ENCODE measurements around the gene TRABD2A.
"Not testable (repeated sequence)": the region's sequence is repeated elsewhere in the genome, so short reads cannot be mapped to it uniquely, and the experiment has no call there.

The TRABD2A gene

GRCh38 chr2:84788498-84788897 lies 92.4 kb downstream of the TRABD2A start:
- H3K4me3 ChIP-seq (ENCODE audit: low read length), result no peak overlapping the region
- no peaks in the 10 kb centered on the region for H3K36me3 ChIP-seq (ENCODE audit: control insufficient read depth, insufficient read depth, low read length)
- no peak overlapping the region for H3K9ac ChIP-seq (ENCODE audit: low read length)
- H3K27ac ChIP-seq (ENCODE audit: low read depth, low read length), result no peak overlapping the region
- H3K4me1 ChIP-seq (ENCODE audit: control insufficient read depth, insufficient read depth, low read length), result no peaks in the 10 kb centered on the region
- no peaks in the 10 kb centered on the region for H3K27me3 ChIP-seq (ENCODE audit: control insufficient read depth, insufficient read depth, low read length)

- Histone ChIP-seq H3K4me1 (ENCODE audit: control insufficient read depth, insufficient read depth, low read length) (no peaks in the 10 kb centered on the region), H3K4me3 (ENCODE audit: low read length) (no peak overlapping the region), H3K27ac (ENCODE audit: low read depth, low read length) (no peak overlapping the region), H3K27me3 (ENCODE audit: control insufficient read depth, insufficient read depth, low read length) (no peaks in the 10 kb centered on the region), H3K36me3 (ENCODE audit: control insufficient read depth, insufficient read depth, low read length) (no peaks in the 10 kb centered on the region), H3K9ac (ENCODE audit: low read length) (no peak overlapping the region)
Measured at GRCh38 chr2:84788027-84788426, 92.9 kb downstream of the TRABD2A start.

DNA sequence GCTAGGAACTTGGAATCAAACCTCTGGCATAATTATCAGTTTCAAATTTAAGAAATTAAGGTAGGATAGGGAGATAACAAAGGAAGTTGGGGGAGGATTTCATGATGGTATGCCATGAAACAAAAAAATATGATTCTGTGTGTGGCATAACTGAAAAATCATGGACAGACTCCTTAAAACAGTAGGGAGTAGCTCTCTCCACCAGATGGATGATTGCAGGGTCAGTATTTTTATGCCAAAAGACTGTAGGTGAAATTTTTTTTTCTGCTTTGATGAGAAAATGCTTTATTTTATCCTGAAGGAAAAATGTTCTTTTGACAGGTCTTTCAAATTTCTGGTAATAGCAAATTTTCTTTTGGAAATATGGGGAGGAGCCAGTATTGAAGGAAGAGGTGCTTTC lies 94.3 kb downstream of the TRABD2A start:
- no peaks in the 10 kb centered on the region for H3K36me3 ChIP-seq (ENCODE audit: control insufficient read depth, insufficient read depth, low read length)
- no peaks in the 10 kb centered on the region for H3K4me1 ChIP-seq (ENCODE audit: control insufficient read depth, insufficient read depth, low read length)
- no peak overlapping the region for H3K4me3 ChIP-seq (ENCODE audit: low read length)
- H3K27me3 ChIP-seq (ENCODE audit: control insufficient read depth, insufficient read depth, low read length), result no peaks in the 10 kb centered on the region
- no peak overlapping the region for H3K9ac ChIP-seq (ENCODE audit: low read length)
- no peak overlapping the region for H3K27ac ChIP-seq (ENCODE audit: low read depth, low read length)

DNA sequence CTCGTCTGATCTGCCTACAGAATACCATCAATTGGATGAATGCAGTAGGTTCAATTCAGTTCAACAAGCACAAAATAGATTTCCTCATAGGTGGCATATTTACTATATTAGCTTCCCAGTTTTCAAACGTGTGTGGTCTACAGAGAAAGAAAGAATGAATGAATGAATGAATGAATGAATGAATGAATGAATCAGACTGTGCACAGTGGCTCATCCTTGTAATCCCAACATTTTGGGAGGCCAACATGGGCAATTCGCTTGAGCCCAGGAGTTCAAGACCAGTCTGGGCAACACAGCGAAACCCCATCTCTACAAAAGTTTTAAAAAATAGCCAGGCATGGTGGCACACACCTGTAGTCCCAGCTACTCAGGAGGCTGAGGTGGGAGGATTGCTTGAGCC lies 94.9 kb downstream of the TRABD2A start:
- H3K4me3 ChIP-seq (ENCODE audit: low read length), result no peak overlapping the region
- no peak overlapping the region for H3K9ac ChIP-seq (ENCODE audit: low read length)
- H3K36me3 ChIP-seq (ENCODE audit: control insufficient read depth, insufficient read depth, low read length), result no peaks in the 10 kb centered on the region
- H3K4me1 ChIP-seq (ENCODE audit: control insufficient read depth, insufficient read depth, low read length), result no peaks in the 10 kb centered on the region
- H3K27ac ChIP-seq (ENCODE audit: low read depth, low read length), result no peak overlapping the region
- no peaks in the 10 kb centered on the region for H3K27me3 ChIP-seq (ENCODE audit: control insufficient read depth, insufficient read depth, low read length)

DNA sequence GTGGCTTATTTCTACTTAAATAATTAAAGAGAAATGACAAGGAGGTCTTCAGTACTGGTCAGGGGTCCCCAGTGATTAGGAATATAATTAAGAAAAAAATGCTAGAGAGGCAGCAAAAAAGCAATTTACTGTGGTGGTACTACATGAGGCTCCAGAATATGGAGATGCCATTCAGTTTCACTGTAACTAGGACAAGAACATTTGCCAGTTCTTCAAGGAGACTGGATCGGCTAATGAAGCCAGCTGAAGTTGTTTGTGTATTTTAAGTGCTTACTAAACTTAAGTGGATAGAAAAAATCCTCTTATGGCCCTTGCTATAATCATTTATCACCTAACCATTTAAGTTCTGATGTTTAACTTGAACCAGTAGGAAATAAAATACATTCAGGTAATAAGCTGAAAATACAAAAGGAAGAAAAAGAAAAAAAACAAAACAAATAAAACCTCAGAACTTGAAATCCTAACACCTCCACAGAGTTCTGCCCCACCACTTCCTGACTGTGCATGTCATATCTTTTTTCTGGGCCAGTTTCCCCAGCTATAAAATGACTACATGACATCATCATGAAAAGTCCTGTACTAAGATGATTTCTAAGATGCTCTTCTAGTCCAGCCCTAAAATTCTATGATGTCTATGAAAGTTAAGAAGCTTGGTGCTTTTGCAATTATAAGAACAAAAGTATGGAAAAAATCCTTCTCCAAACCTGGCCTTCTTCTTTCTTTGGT lies 98.0 kb downstream of the TRABD2A start:
- H3K27ac ChIP-seq (ENCODE audit: low read depth, low read length), result no peak overlapping the region
- no peaks in the 10 kb centered on the region for H3K4me1 ChIP-seq (ENCODE audit: control insufficient read depth, insufficient read depth, low read length)
- no peaks in the 10 kb centered on the region for H3K36me3 ChIP-seq (ENCODE audit: control insufficient read depth, insufficient read depth, low read length)
- no peak overlapping the region for H3K9ac ChIP-seq (ENCODE audit: low read length)
- H3K27me3 ChIP-seq (ENCODE audit: control insufficient read depth, insufficient read depth, low read length), result no peaks in the 10 kb centered on the region
- no peak overlapping the region for H3K4me3 ChIP-seq (ENCODE audit: low read length)

DNA sequence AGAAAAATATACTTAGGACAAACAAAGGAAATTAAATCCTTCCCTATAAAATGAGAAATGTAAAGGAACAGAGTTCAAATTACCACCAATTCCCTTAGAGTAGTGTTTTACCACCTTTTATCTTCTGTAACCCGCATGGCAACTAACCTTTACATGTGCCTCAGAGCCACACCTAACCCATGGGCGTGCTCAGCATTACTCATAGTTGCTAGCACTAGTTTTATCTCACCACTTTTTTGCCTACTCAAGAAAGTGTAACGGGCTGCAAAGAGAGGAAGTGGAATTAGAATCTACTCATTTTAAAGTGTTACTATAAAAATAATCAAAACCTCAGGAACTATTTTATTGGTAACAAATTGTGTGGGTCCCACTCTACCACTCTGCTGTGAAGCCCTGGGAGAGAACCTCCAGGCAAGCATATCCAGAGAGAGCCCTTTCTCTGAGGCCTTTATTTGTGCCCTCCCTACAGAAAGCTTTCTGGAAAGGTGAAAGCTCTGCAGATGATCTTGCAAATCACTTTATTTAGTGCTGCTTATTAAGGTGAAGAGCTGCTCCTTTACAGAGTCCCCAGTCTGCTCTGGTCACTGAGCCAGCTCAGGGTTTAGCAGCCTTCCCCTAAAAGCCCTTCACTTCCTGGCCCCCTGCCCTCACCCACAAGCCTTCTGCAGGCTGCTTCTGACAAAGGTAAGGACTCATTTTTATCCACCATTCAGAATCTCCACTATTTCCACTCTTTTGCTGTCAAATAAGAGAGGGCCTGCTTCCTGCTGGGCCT lies 98.8 kb downstream of the TRABD2A start:
- H3K27me3 ChIP-seq (ENCODE audit: control insufficient read depth, insufficient read depth, low read length), result no peaks in the 10 kb centered on the region

GRCh38 chr2:84779781-84780180 lies 101.1 kb downstream of the TRABD2A start:
- H3K4me1 ChIP-seq (ENCODE audit: control insufficient read depth, insufficient read depth, low read length), result no peaks in the 10 kb centered on the region
- H3K27me3 ChIP-seq (ENCODE audit: control insufficient read depth, insufficient read depth, low read length), result no peaks in the 10 kb centered on the region
- no peak overlapping the region for H3K9ac ChIP-seq (ENCODE audit: low read length)
- H3K4me3 ChIP-seq (ENCODE audit: low read length), result no peak overlapping the region
- no peaks in the 10 kb centered on the region for H3K36me3 ChIP-seq (ENCODE audit: control insufficient read depth, insufficient read depth, low read length)
- no peak overlapping the region for H3K27ac ChIP-seq (ENCODE audit: low read depth, low read length)

More for the DNA sequence above, 98.8 kb downstream of the TRABD2A start:
- Histone ChIP-seq H3K27ac (ENCODE audit: low read depth, low read length) (no peak overlapping the region), H3K9ac (ENCODE audit: low read length) (no peak overlapping the region), H3K4me3 (ENCODE audit: low read length) (no peak overlapping the region), H3K36me3 (ENCODE audit: control insufficient read depth, insufficient read depth, low read length) (no peaks in the 10 kb centered on the region), H3K4me1 (ENCODE audit: control insufficient read depth, insufficient read depth, low read length) (no peaks in the 10 kb centered on the region)

- no peaks in the 10 kb centered on the region for H3K27me3 ChIP-seq (ENCODE audit: control insufficient read depth, insufficient read depth, low read length)
- no peak overlapping the region for H3K9ac ChIP-seq (ENCODE audit: low read length)
- no peak overlapping the region for H3K27ac ChIP-seq (ENCODE audit: low read depth, low read length)
- no peaks in the 10 kb centered on the region for H3K4me1 ChIP-seq (ENCODE audit: control insufficient read depth, insufficient read depth, low read length)
- H3K36me3 ChIP-seq (ENCODE audit: control insufficient read depth, insufficient read depth, low read length), result no peaks in the 10 kb centered on the region
- H3K4me3 ChIP-seq (ENCODE audit: low read length), result no peak overlapping the region
Measured at GRCh38 chr2:84778911-84779690, 101.8 kb downstream of the TRABD2A start.

DNA sequence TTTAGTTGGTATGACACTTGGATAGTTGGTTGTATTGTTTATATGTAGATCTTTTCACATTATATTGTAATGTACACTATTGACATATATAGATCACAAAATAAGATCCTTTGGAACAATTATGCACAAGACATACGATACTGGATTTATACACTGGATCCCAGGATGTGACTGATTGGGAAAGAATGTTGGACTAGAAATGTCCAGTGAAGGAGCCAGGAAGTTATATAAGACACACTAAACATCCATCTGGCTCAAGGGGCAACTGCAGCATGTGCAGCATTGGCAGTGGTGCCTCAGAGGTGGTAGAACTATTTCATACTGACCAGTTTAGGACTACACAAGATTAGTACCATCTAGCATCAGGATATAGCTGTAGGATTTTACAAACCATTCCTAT lies 104.9 kb downstream of the TRABD2A start:
- H3K9ac ChIP-seq (ENCODE audit: low read length), result no peak overlapping the region
- no peak overlapping the region for H3K27ac ChIP-seq (ENCODE audit: low read depth, low read length)
- no peaks in the 10 kb centered on the region for H3K27me3 ChIP-seq (ENCODE audit: control insufficient read depth, insufficient read depth, low read length)
- no peaks in the 10 kb centered on the region for H3K36me3 ChIP-seq (ENCODE audit: control insufficient read depth, insufficient read depth, low read length)
- H3K4me3 ChIP-seq (ENCODE audit: low read length), result no peak overlapping the region
- no peaks in the 10 kb centered on the region for H3K4me1 ChIP-seq (ENCODE audit: control insufficient read depth, insufficient read depth, low read length)

- H3K4me3 ChIP-seq (ENCODE audit: low read length); H3K27me3 ChIP-seq (ENCODE audit: control insufficient read depth, insufficient read depth, low read length); H3K36me3 ChIP-seq (ENCODE audit: control insufficient read depth, insufficient read depth, low read length); H3K27ac ChIP-seq (ENCODE audit: low read depth, low read length); H3K4me1 ChIP-seq (ENCODE audit: control insufficient read depth, insufficient read depth, low read length); H3K9ac ChIP-seq (ENCODE audit: low read length): not testable (repeated sequence)
Measured at GRCh38 chr2:84773562-84773961, 107.3 kb downstream of the TRABD2A start.
